GM23338 (cell line): ENCODE measurements around the gene IRF2. TPM values are rescaled to one million over a fixed set of nuclear protein-coding genes. Genes with fewer than 3 reads are reported as not detected.

ENCODE experiments used
- ATAC-seq: fragments of 200-7000 bp; cut with Tn5 transposase; 3 replicates; pipeline ENCODE4 v1.9.1; 2020
- DNase-seq: peaks from one replicate; pipeline ENCODE4 v3.0.0-alpha.2; 2015; ENCODE audit warnings: low spot score
- H2AFZ ChIP-seq: fragments of 200-600 bp; sonication (generic); 2 replicates; pipeline ENCODE4 v1.8.0; 2016; ENCODE audit warnings: antibody characterized with exemption, mild to moderate bottlenecking, moderate library complexity
- H3F3A ChIP-seq: fragments of 200-600 bp; sonication (generic); replicated peaks from 2 replicates; pipeline ENCODE4 v1.8.0; 2017; ENCODE audit warnings: antibody characterized with exemption, mixed run types, low read depth
- H3K27ac ChIP-seq: fragments of 200-600 bp; sonication (generic); 2 replicates; pipeline ENCODE4 v1.6.1; 2016; ENCODE audit warnings: low read depth
- H3K27me3 ChIP-seq: fragments of 200-600 bp; sonication (generic); 2 replicates; pipeline ENCODE4 v1.8.0; 2016; ENCODE audit warnings: mild to moderate bottlenecking, mixed run types, moderate library complexity; ENCODE audit not compliant: insufficient read depth
- H3K36me3 ChIP-seq: fragments of 200-600 bp; sonication (generic); 2 replicates; pipeline ENCODE4 v1.8.0; 2016; ENCODE audit warnings: mild to moderate bottlenecking; ENCODE audit not compliant: insufficient read depth
- H3K4me1 ChIP-seq: fragments of 200-600 bp; sonication (generic); 2 replicates; pipeline ENCODE4 v1.8.0; 2016; ENCODE audit warnings: mild to moderate bottlenecking, moderate library complexity; ENCODE audit not compliant: insufficient read depth
- H3K4me2 ChIP-seq: fragments of 200-600 bp; sonication (generic); 2 replicates; pipeline ENCODE4 v1.7.1; 2017; ENCODE audit warnings: mixed run types
- H3K4me3 ChIP-seq: fragments of 200-600 bp; sonication (generic); 2 replicates; pipeline ENCODE4 v1.6.1; 2016; ENCODE audit warnings: mixed run types
- H3K79me2 ChIP-seq: fragments of 200-600 bp; sonication (generic); replicated peaks from 2 replicates; pipeline ENCODE4 v1.8.0; 2017; ENCODE audit warnings: mild to moderate bottlenecking; ENCODE audit not compliant: insufficient read depth
- H3K9me2 ChIP-seq: fragments of 200-600 bp; sonication (generic); 2 replicates; pipeline ENCODE4 v1.8.0; 2017; ENCODE audit not compliant: insufficient read depth
- H4K20me1 ChIP-seq: fragments of 200-600 bp; sonication (generic); replicated peaks from 2 replicates; pipeline ENCODE4 v1.8.0; 2017; ENCODE audit warnings: mild to moderate bottlenecking; ENCODE audit not compliant: insufficient read depth
- H3K27ac Mint-ChIP-seq: 2 replicates; pipeline ENCODE4 v1.8.0; 2020; ENCODE audit warnings: inconsistent platforms, mild to moderate bottlenecking, moderate library complexity, mixed read lengths
- H3K27me3 Mint-ChIP-seq: 3 replicates; pipeline ENCODE4 v1.8.0; 2022; ENCODE audit warnings: low read depth, mild to moderate bottlenecking, moderate library complexity, mixed read lengths, inconsistent platforms; ENCODE audit not compliant: insufficient read depth, poor library complexity
- H3K36me3 Mint-ChIP-seq: 3 replicates; pipeline ENCODE4 v1.8.0; 2021; ENCODE audit warnings: low read depth, mild to moderate bottlenecking, inconsistent platforms, moderate library complexity, mixed read lengths
- H3K4me1 Mint-ChIP-seq: 3 replicates; pipeline ENCODE4 v1.8.0; 2020; ENCODE audit warnings: mild to moderate bottlenecking, inconsistent platforms, mixed read lengths
- H3K4me3 Mint-ChIP-seq: 3 replicates; pipeline ENCODE4 v1.8.0; 2021; ENCODE audit warnings: moderate library complexity, mild to moderate bottlenecking, inconsistent platforms, mixed read lengths
- H3K9me3 Mint-ChIP-seq: 3 replicates; pipeline ENCODE4 v1.8.0; 2020; ENCODE audit warnings: moderate library complexity, mild to moderate bottlenecking, inconsistent platforms, mixed read lengths
- CREB1 ChIP-seq: fragments of 250-450 bp; sonication (Bioruptor Pico); IDR thresholded peaks from 2 replicates; pipeline ENCODE4 v1.5.0; 2020; ENCODE audit warnings: low read depth, mild to moderate bottlenecking, moderate library complexity
- CTCF ChIP-seq, 2 experiments: fragments of 200-600 bp in 1 of 2; sonication (generic) in 1 of 2; conservative IDR thresholded peaks; 2 replicates each; pipeline versions ENCODE4 v1.5.1 to v1.6.1; 2016 to 2017; ENCODE audit warnings: antibody characterized with exemption in 2 of 2, low read depth in 2 of 2, mild to moderate bottlenecking in 2 of 2, moderate library complexity in 1 of 2
- ETS1 ChIP-seq: IDR thresholded peaks from 2 replicates; pipeline ENCODE4 v1.6.1; 2016; ENCODE audit warnings: antibody characterized with exemption
- EZH2phosphoT487 ChIP-seq: fragments of 200-600 bp; sonication (generic); IDR thresholded peaks from one replicate; pipeline ENCODE4 v1.8.1; 2018; ENCODE audit warnings: antibody characterized with exemption; ENCODE audit not compliant: unreplicated experiment
- ZNF114 ChIP-seq: fragments of 250-450 bp; sonication (Bioruptor Pico); IDR thresholded peaks from 2 replicates; pipeline ENCODE4 v1.5.0; 2020; ENCODE audit warnings: mild to moderate bottlenecking, moderate library complexity
- ZNF462 ChIP-seq: fragments of 250-450 bp; sonication (Bioruptor Pico); IDR thresholded peaks from 2 replicates; pipeline ENCODE4 v1.5.0; 2020; ENCODE audit warnings: mild to moderate bottlenecking, moderate library complexity
- polyA plus RNA-seq: library from polyadenylated mRNA; unstranded; fragments of >200 nt; fragmentation: Nextera tagmentation; extraction: Ambion mirVana; gene quantifications from 2 replicates; pipeline ENCODE4 v1.2.1, GENCODE V29; 2016
- total RNA-seq: library from RNA; depleted of rRNA; stranded (reverse); fragments of >200 nt; shearing (Covaris generic); gene quantifications from 2 replicates; pipeline ENCODE4 v1.2.3, GENCODE V29; 2014
- TF ChIP-seq, protein P1 (sequence below): IDR thresholded peaks from one replicate; pipeline ENCODE4 v1.6.1; 2018; ENCODE audit warnings: antibody characterized with exemption; ENCODE audit not compliant: unreplicated experiment

IRF2 gene
- total and polyA plus RNA-seq, 2 experiments from 2014 or later, result 14.7 to 15.0 TPM

- DNase-seq, result no peak
- H3K36me3 Mint-ChIP-seq, result no peaks in the 10 kb centered on the region
- H4K20me1 ChIP-seq, result no peaks in the 10 kb centered on the region
- no peaks in the 10 kb centered on the region for H3F3A ChIP-seq
- no peaks in the 10 kb centered on the region for H3K27me3 Mint-ChIP-seq
- H3K9me3 Mint-ChIP-seq, result peaks cover 3% of the 10 kb centered on the region; the same call in 2 of the 3 replicates
- no peaks in the 10 kb centered on the region for H3K4me1 Mint-ChIP-seq
- no peaks in the 10 kb centered on the region for H3K27me3 ChIP-seq
- ATAC-seq, result no peak
- H3K4me2 ChIP-seq, result no peak overlapping the region
- no peak overlapping the region for H2AFZ ChIP-seq
- H3K4me3 ChIP-seq, result no peak overlapping the region
- no peaks in the 10 kb centered on the region for H3K4me1 ChIP-seq
- no peak overlapping the region for H3K27ac Mint-ChIP-seq
- H3K27ac ChIP-seq, result no peak overlapping the region
- no peak overlapping the region for H3K4me3 Mint-ChIP-seq
- H3K9me2 ChIP-seq, result no peaks in the 10 kb centered on the region
- no peak for TF ChIP-seq EZH2phosphoT487
- TF ChIP-seq ZNF462, result no peak
- TF ChIP-seq ETS1, result no peak
- no peak for TF ChIP-seq ZNF114 (CRISPR knock-in tag)
- H3K79me2 ChIP-seq, result no peaks in the 10 kb centered on the region
- no peaks in the 10 kb centered on the region for H3K36me3 ChIP-seq
These were observed 24.2 kb upstream of the IRF2 start for GRCh38 chr4:184498598-184498997.

DNA sequence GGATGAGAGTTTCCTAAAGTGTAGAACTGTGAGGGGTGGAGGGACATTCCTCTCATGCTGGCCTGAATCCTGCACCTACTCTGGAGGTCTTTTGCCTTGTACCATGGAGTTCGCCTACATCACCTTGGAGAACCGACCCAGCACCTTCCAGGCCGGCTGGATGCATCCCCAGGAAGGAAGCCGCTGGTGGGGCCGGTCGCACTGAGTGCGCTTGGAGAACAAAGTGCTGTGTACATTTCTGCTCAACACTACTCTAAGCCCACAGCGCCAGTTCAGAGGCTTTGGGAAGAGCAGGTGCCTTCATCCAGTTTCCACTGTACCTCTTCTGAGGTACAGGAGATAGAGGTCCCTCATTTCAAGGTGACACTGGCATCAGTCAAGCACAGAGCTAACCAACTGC lies 15.4 kb upstream of the IRF2 start:
- Mint-ChIP-seq H3K36me3 (peaks cover 7% of the 10 kb centered on the region; the same call in 1 of the 3 replicates), H3K27me3 (peaks cover 2% of the 10 kb centered on the region), H3K4me1 (no peaks in the 10 kb centered on the region), H3K27ac (no peak overlapping the region), H3K9me3 (peaks cover 16% of the 10 kb centered on the region), H3K4me3 (no peak overlapping the region)
- H3K27ac ChIP-seq, result no peak overlapping the region
- peak overlapping the region; percentile 63; the same call in 1 of the 2 replicates for H2AFZ ChIP-seq
- H3K79me2 ChIP-seq, result no peaks in the 10 kb centered on the region
- no peak overlapping the region for H3K4me2 ChIP-seq
- H3K27me3 ChIP-seq, result no peaks in the 10 kb centered on the region
- ATAC-seq (no peak), DNase-seq (no peak)
- H3K4me3 ChIP-seq, result no peak overlapping the region
- H4K20me1 ChIP-seq, result no peaks in the 10 kb centered on the region
- H3K36me3 ChIP-seq, result no peaks in the 10 kb centered on the region; the same call in 1 of the 2 replicates
- H3F3A ChIP-seq, result no peaks in the 10 kb centered on the region
- no peaks in the 10 kb centered on the region for H3K4me1 ChIP-seq
- H3K9me2 ChIP-seq, result no peaks in the 10 kb centered on the region; the same call in 1 of the 2 replicates
- TF ChIP-seq CREB1 (no peak), ETS1 (no peak), CTCF (conservative IDR thresholded peaks at IDR 0.05; ENCODE audit: low read depth in 2 of 2) (no peak)
- TF ChIP-seq, protein P1, sequence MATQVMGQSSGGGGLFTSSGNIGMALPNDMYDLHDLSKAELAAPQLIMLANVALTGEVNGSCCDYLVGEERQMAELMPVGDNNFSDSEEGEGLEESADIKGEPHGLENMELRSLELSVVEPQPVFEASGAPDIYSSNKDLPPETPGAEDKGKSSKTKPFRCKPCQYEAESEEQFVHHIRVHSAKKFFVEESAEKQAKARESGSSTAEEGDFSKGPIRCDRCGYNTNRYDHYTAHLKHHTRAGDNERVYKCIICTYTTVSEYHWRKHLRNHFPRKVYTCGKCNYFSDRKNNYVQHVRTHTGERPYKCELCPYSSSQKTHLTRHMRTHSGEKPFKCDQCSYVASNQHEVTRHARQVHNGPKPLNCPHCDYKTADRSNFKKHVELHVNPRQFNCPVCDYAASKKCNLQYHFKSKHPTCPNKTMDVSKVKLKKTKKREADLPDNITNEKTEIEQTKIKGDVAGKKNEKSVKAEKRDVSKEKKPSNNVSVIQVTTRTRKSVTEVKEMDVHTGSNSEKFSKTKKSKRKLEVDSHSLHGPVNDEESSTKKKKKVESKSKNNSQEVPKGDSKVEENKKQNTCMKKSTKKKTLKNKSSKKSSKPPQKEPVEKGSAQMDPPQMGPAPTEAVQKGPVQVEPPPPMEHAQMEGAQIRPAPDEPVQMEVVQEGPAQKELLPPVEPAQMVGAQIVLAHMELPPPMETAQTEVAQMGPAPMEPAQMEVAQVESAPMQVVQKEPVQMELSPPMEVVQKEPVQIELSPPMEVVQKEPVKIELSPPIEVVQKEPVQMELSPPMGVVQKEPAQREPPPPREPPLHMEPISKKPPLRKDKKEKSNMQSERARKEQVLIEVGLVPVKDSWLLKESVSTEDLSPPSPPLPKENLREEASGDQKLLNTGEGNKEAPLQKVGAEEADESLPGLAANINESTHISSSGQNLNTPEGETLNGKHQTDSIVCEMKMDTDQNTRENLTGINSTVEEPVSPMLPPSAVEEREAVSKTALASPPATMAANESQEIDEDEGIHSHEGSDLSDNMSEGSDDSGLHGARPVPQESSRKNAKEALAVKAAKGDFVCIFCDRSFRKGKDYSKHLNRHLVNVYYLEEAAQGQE, result no peak
